HG02571 (cell line): ENCODE data around the gene CCDC34.
A peak's percentile ranks its signal among the peaks of the same experiment; 100 is the strongest.

ENCODE experiments used
- ATAC-seq: cut with Tn5 transposase; IDR thresholded peaks from one replicate; pipeline ENCODE4 v1.9.1; 2021; ENCODE audit warnings: mild to moderate bottlenecking, moderate library complexity; ENCODE audit not compliant: unreplicated experiment

The CCDC34 gene

GRCh38 chr11:27362749-27363575 is at the start of gene CCDC34:
Gene CCDC34, minus strand, starts transcription at chr11:27363215. Its CDS starts 21 bp downstream, at chr11:27363194.
- peak; percentile 99 for ATAC-seq

GRCh38 chr11:27412192-27412691 is 49.2 kb upstream of the CCDC34 start:
- no peak for ATAC-seq

- no peak for ATAC-seq
Observed at GRCh38 chr11:27411328-27411727, 48.3 kb upstream of the CCDC34 start.

- ATAC-seq = no peak
Observed at GRCh38 chr11:27410272-27410671, 47.3 kb upstream of the CCDC34 start.

- ATAC-seq = no peak
Observed at GRCh38 chr11:27409742-27410141, 46.7 kb upstream of the CCDC34 start.

GRCh38 chr11:27409049-27409448 is 46.0 kb upstream of the CCDC34 start:
- no peak for ATAC-seq

GRCh38 chr11:27408246-27408800 is 45.3 kb upstream of the CCDC34 start:
- ATAC-seq = no peak

GRCh38 chr11:27406498-27407354 is 43.7 kb upstream of the CCDC34 start:
- ATAC-seq = no peak

GRCh38 chr11:27405134-27405533 is 42.1 kb upstream of the CCDC34 start:
- ATAC-seq = no peak

GRCh38 chr11:27404427-27404826 is 41.4 kb upstream of the CCDC34 start:
- ATAC-seq = no peak

- ATAC-seq = no peak
Observed at GRCh38 chr11:27403195-27403594, 40.2 kb upstream of the CCDC34 start.

- ATAC-seq = no peak
Observed at GRCh38 chr11:27402450-27402849, 39.4 kb upstream of the CCDC34 start.

GRCh38 chr11:27401833-27402316 is 38.9 kb upstream of the CCDC34 start:
- no peak for ATAC-seq

GRCh38 chr11:27401280-27401832 is 38.3 kb upstream of the CCDC34 start:
- ATAC-seq = no peak

- ATAC-seq = no peak
Observed at GRCh38 chr11:27398400-27398770, 35.4 kb upstream of the CCDC34 start.

GRCh38 chr11:27397624-27398399 is 34.8 kb upstream of the CCDC34 start:
- no peak for ATAC-seq

- ATAC-seq = no peak
Observed at GRCh38 chr11:27396259-27396839, 33.3 kb upstream of the CCDC34 start.

- no peak for ATAC-seq
Observed at GRCh38 chr11:27395556-27396258, 32.7 kb upstream of the CCDC34 start.

- no peak for ATAC-seq
Observed at GRCh38 chr11:27394781-27395228, 31.8 kb upstream of the CCDC34 start.
